H1 (cell line): Measurements from ENCODE around the gene S100A14. TPM values are rescaled to one million over a fixed set of nuclear protein-coding genes. Genes with fewer than 3 reads are reported as not detected.

Experiments used
- CHD2 ChIP-seq: IDR thresholded peaks from 2 replicates; pipeline ENCODE4 v1.6.1; 2012; ENCODE audit warnings: low read length, improper control_type of control experiment
- CHD7 ChIP-seq: fragments of 300-600 bp; sonication (generic); IDR thresholded peaks from 2 replicates; pipeline ENCODE4 v1.7.1; 2012; ENCODE audit warnings: low read length, moderate library complexity, mild to moderate bottlenecking, inconsistent platforms; ENCODE audit not compliant: insufficient replicate concordance
- KDM1A ChIP-seq: fragments of 200-600, 300-600 bp; sonication (generic); IDR thresholded peaks from 2 replicates; pipeline ENCODE4 v1.7.1; 2016; ENCODE audit warnings: mild to moderate bottlenecking, low read length, borderline replicate concordance
- POLR2AphosphoS5 ChIP-seq: IDR thresholded peaks from 2 replicates; pipeline ENCODE4 v1.6.1; 2011; ENCODE audit warnings: low read depth, low read length
- RXRA ChIP-seq: IDR thresholded peaks from 2 replicates; pipeline ENCODE4 v1.6.1; 2011; ENCODE audit warnings: low read depth, mild to moderate bottlenecking, low read length, moderate library complexity; ENCODE audit not compliant: insufficient read depth
- SIRT6 ChIP-seq: IDR thresholded peaks from one replicate; pipeline ENCODE4 v1.7.1; 2012; ENCODE audit warnings: low read length, inconsistent platforms
- TAF7 ChIP-seq: optimal IDR thresholded peaks from 2 replicates; pipeline ENCODE3; 2011; ENCODE audit warnings: low read depth, mild to moderate bottlenecking, inconsistent platforms, low read length, moderate library complexity, borderline replicate concordance
- polyA plus RNA-seq, 7 experiments: library from polyadenylated mRNA; depleted of rRNA in 3 of 7; stranded (reverse) in 5 of 7; unstranded in 2 of 7; fragments of >200 nt in 5 of 7; fragments of 200-250 nt in 2 of 7; gene quantifications; 1 replicate in 5 of 7; 2 replicates in 1 of 7; 4 replicates in 1 of 7; pipeline versions ENCODE4 v1.2.1 to v1.2.3, GENCODE V29; 2011 to 2013; ENCODE audit warnings: missing spikeins in 2 of 7, mixed read lengths in 2 of 7
- total RNA-seq: library from RNA; stranded (reverse); fragmentation: NEBNext Ultra II Directional; extraction: Animal tissue kit (Norgen Biotek cat#: 25700); gene quantifications from 2 replicates; pipeline ENCODE4 v1.2.1, GENCODE V29; 2021

The S100A14 gene
- total and polyA plus RNA-seq, 2 of the 8 experiments (the other 6 are each of a cell fraction or from before 2014, with no cell fraction given): 1.4 to 5.3 TPM

GRCh38 chr1:153636312-153636711 lies 20.2 kb upstream of the S100A14 start (continued):
- TF ChIP-seq CHD7: no peak
- no peak for TF ChIP-seq RXRA
- no peak for TF ChIP-seq POLR2AphosphoS5
- TF ChIP-seq KDM1A: no peak
- no peak for TF ChIP-seq SIRT6
- TF ChIP-seq CHD2: no peak
- TF ChIP-seq TAF7: no peak
